Hindlimb muscle (tissue), 1 donor: ENCODE results near the gene TMEM202. TPM values are rescaled to one million over a fixed set of nuclear protein-coding genes. Genes with fewer than 3 reads are reported as not detected.
A peak's percentile ranks its signal among the peaks of the same experiment; 100 is the strongest.
"Not testable (repeated sequence)": the region's sequence is repeated elsewhere in the genome, so short reads cannot be mapped to it uniquely, and the experiment has no call there.

Experiments used
- DNase-seq: peaks from one replicate; pipeline ENCODE4 v3.0.0-alpha.2; 2013
- polyA plus RNA-seq: library from polyadenylated mRNA; unstranded; fragments of 120-200 nt; gene quantifications from one replicate; pipeline ENCODE4 v1.2.1, GENCODE V29; 2013; ENCODE audit not compliant: insufficient read length

Gene TMEM202, protein sequence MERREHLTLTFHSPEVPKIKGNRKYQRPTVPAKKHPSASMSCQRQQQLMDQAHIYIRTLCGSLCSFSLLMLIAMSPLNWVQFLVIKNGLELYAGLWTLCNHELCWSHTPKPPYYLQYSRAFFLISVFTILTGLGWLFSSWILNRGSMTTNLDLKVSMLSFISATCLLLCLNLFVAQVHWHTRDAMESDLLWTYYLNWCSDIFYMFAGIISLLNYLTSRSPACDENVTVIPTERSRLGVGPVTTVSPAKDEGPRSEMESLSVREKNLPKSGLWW
- not detected for polyA plus RNA-seq

- DNase-seq, result no peak
Observed at GRCh38 chr15:72397796-72398588, at the start of gene TMEM202. Gene TMEM202 (plus strand): TSS chr15:72398305. CDS start chr15:72398327, 22 bp downstream.

DNA sequence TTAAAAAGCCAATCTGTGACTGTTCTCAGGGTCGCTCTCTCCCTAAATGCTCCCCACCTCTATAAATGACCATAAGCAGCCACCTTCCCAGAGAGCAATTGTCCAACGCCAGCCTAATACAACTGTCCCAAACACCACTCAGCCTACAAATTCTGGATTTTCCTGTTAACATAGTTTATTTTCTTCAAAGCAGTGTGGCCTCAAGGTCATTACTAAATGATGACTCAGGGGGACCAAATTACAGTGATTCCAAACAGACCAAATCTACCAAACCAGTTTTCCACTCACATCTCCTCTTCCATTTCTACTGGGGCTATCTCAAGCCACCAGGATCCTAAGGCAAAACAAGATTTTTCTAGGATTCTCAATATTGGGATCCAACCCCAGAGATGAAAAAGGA lies 44.8 kb upstream of the TMEM202 start:
- no peak for DNase-seq

- DNase-seq, result no peak
Observed at GRCh38 chr15:72354496-72354895, 43.6 kb upstream of the TMEM202 start.

DNA sequence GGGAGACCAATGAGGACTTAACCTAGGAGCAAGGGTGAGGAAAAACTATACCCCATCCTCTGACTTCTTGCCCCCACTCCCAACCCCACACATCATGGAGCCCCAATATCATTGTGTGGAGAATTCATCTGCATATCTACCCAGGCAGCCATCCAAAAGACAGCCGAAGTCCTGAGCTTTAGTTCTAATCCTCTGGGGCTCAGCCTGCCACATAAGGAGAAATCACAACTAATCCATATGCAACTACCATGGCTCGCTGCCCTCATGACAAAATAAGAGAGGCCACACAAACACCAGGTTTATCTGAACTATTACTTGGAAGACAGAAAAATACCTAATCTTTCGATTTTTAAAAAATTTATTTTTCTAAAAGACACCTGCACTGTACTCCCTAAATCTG lies 40.0 kb upstream of the TMEM202 start:
- no peak for DNase-seq

DNA sequence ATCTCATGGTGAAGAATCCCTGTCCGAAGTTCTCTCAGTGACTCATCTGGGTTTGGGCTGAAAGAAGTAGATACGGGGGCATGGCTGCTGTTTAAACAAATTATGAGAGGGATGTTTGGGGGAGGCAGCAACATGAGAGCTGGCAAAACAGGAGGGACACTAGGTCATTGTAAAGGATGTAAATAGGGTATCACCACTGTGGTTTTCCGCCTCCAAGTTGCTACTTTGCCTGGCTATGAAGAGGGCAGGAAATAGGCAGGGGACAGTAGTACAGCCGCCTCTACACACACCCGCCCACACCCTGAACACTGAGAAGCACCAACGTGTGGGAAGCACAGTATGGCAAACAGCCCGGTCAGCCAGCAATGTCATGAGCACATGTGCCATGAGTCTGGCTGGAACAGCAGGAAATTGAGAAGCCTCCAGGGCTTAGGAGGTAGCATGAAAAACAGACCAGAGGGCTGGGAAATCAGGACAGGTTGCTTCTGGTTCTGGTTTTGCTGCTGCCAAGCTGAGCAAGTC lies 39.4 kb upstream of the TMEM202 start:
- DNase-seq, result peak; percentile 26

DNA sequence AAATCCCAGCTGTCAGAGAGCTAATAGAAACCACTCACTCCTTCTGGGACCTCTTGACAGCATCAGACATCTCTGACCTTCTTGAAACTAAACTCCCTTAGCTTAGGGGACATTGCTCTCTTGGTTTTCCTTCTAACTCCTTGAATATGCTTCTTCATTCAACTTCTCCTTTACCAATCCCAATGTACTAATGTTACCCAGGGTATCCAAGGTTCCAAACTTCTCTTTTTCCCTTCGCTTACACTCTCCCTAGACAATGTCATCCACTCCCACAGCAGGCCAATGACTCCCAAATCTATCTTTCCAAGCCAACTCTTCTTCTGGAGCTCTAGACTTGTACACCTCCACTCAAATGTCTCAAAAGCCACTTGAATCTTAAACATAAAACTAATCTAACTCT lies 36.9 kb upstream of the TMEM202 start:
- no peak for DNase-seq

- DNase-seq, result no peak
Observed at GRCh38 chr15:72365844-72366243, 32.3 kb upstream of the TMEM202 start.

GRCh38 chr15:72368325-72368724 lies 29.8 kb upstream of the TMEM202 start:
- DNase-seq, result no peak

DNA sequence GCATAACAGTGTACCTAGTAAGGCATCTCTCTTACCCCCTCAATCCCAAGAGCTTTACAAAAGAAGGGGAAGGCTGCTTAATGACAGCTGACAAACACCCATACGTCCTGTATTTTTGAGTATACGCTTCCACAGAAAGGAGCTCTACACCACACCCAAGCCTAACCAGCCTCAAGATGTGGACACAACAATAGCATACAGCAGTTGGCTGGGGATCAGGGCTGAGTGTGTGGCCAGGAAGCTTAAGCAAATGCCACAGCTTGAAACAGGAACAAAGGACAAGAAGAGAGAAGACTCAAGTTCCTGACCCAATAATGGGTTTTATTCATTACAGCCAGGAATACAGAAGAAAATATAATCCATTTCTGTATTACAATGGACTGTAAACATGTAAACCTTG lies 29.2 kb upstream of the TMEM202 start:
- no peak for DNase-seq

- no peak for DNase-seq
Observed at GRCh38 chr15:72369964-72370363, 28.1 kb upstream of the TMEM202 start.

DNA sequence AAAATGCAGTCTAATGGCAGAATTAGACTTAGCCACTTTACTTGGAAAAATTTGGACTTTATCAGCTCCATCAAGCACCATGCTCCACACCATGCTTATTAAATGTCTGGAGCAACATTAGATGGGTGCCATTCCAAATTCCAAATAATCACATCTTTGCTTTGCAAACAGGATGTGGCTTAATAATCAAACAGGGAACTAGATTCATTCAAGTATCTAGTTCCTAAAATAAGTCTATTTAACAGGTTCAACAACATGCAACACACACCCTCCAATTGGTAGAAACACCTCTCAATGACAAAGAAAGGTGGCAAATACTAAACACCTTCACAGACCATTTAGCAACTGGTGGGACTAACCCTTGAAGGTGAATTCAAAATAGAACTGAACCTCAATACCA lies 25.7 kb upstream of the TMEM202 start:
- no peak for DNase-seq

DNA sequence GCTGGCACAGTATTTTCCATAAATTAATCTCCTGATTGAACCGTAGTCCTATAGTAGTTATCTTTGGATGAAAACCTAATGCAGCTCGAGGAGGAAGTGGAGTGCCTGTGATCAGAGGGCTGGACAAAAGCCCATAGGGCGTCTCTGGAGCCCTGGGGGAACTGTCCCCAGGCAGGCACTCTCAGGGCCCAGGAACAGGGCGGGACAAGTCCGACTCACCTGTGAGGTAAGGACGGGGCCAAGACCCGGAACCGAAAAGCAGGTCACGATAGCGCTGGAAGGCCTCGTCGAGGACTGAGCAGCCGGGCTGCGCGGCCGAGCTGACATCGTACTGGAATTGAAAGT lies 22.6 kb upstream of the TMEM202 start:
- DNase-seq, result no peak

DNA sequence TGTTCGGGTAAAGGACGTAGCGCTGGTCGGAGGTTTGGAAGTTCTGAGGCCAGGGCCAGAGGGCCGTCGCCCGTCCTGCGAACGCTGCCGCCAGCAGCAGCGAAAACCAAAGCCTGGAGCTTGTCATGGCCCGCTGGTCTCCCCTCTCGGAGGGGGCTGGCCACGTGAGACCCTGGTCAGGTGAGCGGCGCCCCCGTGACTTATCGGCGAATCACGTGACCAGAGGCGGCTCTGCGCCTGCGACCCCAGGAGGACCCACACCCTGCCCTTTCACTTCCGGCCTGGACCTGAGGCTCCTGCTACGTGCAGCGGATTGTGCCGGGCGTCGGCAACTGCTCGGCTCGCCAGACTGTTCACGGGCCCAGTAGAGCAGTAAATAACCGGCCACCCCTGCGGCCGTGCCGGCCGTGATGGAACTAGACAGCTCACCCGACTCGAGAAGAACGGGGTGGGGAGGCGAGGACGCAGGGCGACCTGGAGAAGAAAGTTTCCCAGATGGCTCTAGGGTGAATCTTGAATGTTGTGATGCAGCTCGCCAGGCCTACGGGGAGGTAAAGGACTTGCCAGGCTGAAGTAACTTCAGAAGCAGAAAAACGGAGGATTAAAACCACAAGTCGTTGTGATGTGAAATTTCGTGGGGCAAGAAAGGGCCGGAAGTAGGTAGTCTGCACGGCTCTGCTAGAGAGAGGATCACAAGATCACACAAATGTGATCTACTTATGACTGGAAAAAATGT lies 22.1 kb upstream of the TMEM202 start, which contains the start of gene HEXA:
TSS of gene HEXA (minus strand) at position 169 of the 736 bp plus-strand sequence. CDS start at position 127, 42 bp downstream.
- DNase-seq, result peak; percentile 96

- DNase-seq, result no peak
Observed at GRCh38 chr15:72377331-72377730, 20.8 kb upstream of the TMEM202 start.

- DNase-seq, result not testable (repeated sequence)
Observed at GRCh38 chr15:72379106-72379505, 19.0 kb upstream of the TMEM202 start.

- no peak for DNase-seq
Observed at GRCh38 chr15:72379856-72380430, 18.2 kb upstream of the TMEM202 start.

DNA sequence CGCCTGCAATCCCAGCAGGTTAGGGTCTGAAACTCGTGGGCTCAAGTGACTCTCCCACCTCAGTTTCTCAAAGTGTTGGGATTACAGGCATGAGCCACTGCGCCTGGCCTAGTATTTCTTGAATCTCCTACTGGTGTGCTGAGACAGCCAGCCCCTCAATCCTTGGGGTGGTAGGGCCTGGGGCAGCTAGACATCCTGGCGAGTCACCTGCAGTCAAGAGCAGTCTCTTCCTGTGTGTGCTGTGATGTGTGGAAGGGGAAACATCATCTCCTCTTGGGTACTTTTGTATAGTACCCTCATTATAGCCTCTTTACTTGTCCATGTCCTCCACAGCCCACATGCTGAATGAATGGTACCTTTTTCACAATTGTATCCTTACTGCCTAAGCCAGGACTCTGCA lies 17.4 kb upstream of the TMEM202 start:
- DNase-seq, result no peak

- no peak for DNase-seq
Observed at GRCh38 chr15:72382146-72382545, 16.0 kb upstream of the TMEM202 start.

DNA sequence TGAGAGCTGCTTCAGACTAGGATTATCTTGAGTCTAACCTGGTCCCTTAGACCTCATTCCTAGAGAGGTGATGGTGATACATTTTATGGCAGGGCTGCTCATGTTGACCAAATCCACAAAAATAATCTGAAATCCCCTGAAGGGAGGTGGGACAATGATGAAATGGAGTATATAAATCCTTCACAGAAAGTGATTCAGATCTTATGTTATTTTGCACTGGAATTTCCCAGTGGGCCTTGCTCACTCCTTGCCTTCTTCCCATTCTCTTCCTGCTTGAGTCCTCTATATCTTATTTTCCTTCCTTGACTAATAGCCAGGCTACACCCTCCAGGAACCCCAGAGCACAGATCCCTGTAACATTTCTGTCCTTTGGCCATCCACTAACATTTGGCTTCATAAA lies 10.4 kb upstream of the TMEM202 start:
- DNase-seq, result no peak

DNA sequence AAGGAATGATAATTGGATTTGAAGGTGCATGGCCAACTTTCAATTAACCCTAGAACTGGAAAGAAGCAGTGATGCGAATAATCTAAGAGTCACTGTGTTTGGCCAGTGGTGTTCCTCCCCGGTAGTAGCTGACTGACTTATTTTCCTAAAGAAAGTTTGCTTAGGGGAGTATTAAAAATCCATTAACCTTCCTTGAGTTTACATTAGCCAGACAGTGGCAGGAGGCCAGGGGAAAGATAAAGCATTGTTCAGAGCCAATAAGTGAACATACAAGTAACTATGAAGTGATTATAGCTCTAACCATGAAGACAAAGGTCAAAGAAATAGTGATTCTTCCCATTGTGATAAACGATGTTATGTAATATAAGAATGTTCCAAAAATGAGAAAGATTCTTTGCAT lies 8.9 kb upstream of the TMEM202 start:
- DNase-seq, result no peak

- not testable (repeated sequence) for DNase-seq
Observed at GRCh38 chr15:72396331-72396730, 1.8 kb upstream of the TMEM202 start.

GRCh38 chr15:72398648-72399047 lies 543 bp downstream of the TMEM202 start:
- DNase-seq, result no peak

DNA sequence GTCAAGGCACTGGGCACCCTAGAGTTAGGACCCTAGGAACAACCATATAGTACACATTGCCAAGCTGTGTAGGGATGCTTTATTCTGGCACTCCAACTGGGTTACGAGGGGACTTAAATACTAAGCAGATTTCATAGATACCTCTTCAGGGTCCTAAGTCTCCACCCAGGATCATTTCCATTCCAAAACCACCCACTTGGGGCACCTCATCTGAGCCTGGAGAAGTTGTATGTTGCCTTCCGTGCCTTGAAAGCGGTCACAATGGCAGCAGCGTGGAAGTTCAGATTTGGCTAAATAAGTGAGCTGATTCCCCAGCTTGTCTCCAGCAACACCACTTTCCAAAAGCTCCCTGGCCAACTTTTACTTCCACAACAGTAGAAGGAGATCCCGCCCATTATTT lies 4.6 kb downstream of the TMEM202 start:
- DNase-seq, result no peak
